IPS-18c (cell line): ENCODE results near the gene ELMOD1.

Experiments used
- H3K4me3 ChIP-seq: 2 replicates; pipeline ENCODE4 v1.7.0; 2013; ENCODE audit warnings: low read depth, mild to moderate bottlenecking, low read length, moderate library complexity; ENCODE audit not compliant: insufficient read depth
- H3K9me3 ChIP-seq: one replicate; pipeline ENCODE4 v1.6.1; 2013; ENCODE audit warnings: mild to moderate bottlenecking, low read length, moderate library complexity; ENCODE audit not compliant: control insufficient read depth, insufficient read depth

The ELMOD1 gene

GRCh38 chr11:107666911-107667613 is 76.1 kb downstream of the ELMOD1 start:
- Histone ChIP-seq H3K9me3 (peaks cover 2% of the 10 kb centered on the region), H3K4me3 (no peak overlapping the region; the same call in 1 of the 2 replicates)

- Histone ChIP-seq H3K4me3 (no peak overlapping the region), H3K9me3 (peaks cover 2% of the 10 kb centered on the region)
Measured at GRCh38 chr11:107669191-107669740, 78.3 kb downstream of the ELMOD1 start.

GRCh38 chr11:107669893-107670601 is 79.1 kb downstream of the ELMOD1 start:
- Histone ChIP-seq H3K9me3 (peaks cover 2% of the 10 kb centered on the region), H3K4me3 (no peak overlapping the region)

- Histone ChIP-seq H3K4me3 (no peak overlapping the region), H3K9me3 (peaks cover 2% of the 10 kb centered on the region)
Measured at GRCh38 chr11:107675902-107676301, 85.0 kb downstream of the ELMOD1 start.

- peaks cover 2% of the 10 kb centered on the region for H3K9me3 ChIP-seq
- H3K4me3 ChIP-seq: no peak overlapping the region
Measured at GRCh38 chr11:107676336-107677057, 85.5 kb downstream of the ELMOD1 start.

GRCh38 chr11:107677924-107678631 is 87.1 kb downstream of the ELMOD1 start:
- Histone ChIP-seq H3K4me3 (no peak overlapping the region), H3K9me3 (no peaks in the 10 kb centered on the region)

GRCh38 chr11:107678632-107678971 is 87.7 kb downstream of the ELMOD1 start:
- H3K4me3 ChIP-seq: no peak overlapping the region
- no peaks in the 10 kb centered on the region for H3K9me3 ChIP-seq

- Histone ChIP-seq H3K4me3 (no peak overlapping the region), H3K9me3 (no peaks in the 10 kb centered on the region)
Measured at GRCh38 chr11:107679255-107680024, 88.5 kb downstream of the ELMOD1 start.

- no peaks in the 10 kb centered on the region for H3K9me3 ChIP-seq
- H3K4me3 ChIP-seq: no peak overlapping the region
Measured at GRCh38 chr11:107682171-107682570, 91.2 kb downstream of the ELMOD1 start.

GRCh38 chr11:107682572-107682971 is 91.6 kb downstream of the ELMOD1 start:
- no peak overlapping the region for H3K4me3 ChIP-seq
- H3K9me3 ChIP-seq: no peaks in the 10 kb centered on the region

GRCh38 chr11:107683061-107683460 is 92.1 kb downstream of the ELMOD1 start:
- Histone ChIP-seq H3K9me3 (no peaks in the 10 kb centered on the region), H3K4me3 (no peak overlapping the region)

GRCh38 chr11:107683807-107684206 is 92.9 kb downstream of the ELMOD1 start:
- Histone ChIP-seq H3K4me3 (no peak overlapping the region), H3K9me3 (no peaks in the 10 kb centered on the region)

- no peaks in the 10 kb centered on the region for H3K9me3 ChIP-seq
- H3K4me3 ChIP-seq: no peak overlapping the region
Measured at GRCh38 chr11:107688322-107688918, 97.5 kb downstream of the ELMOD1 start.

GRCh38 chr11:107689317-107690202 is 98.6 kb downstream of the ELMOD1 start:
- Histone ChIP-seq H3K4me3 (no peak overlapping the region), H3K9me3 (no peaks in the 10 kb centered on the region)

- Histone ChIP-seq H3K9me3 (no peaks in the 10 kb centered on the region), H3K4me3 (no peak overlapping the region)
Measured at GRCh38 chr11:107691000-107691750, 100.2 kb downstream of the ELMOD1 start.
